HG03097 (cell line): ENCODE results near the gene CA9.

ENCODE experiments used
- ATAC-seq: cut with Tn5 transposase; IDR thresholded peaks from one replicate; pipeline ENCODE4 v1.9.1; 2021; ENCODE audit not compliant: unreplicated experiment, low FRiP score

Gene CA9

DNA sequence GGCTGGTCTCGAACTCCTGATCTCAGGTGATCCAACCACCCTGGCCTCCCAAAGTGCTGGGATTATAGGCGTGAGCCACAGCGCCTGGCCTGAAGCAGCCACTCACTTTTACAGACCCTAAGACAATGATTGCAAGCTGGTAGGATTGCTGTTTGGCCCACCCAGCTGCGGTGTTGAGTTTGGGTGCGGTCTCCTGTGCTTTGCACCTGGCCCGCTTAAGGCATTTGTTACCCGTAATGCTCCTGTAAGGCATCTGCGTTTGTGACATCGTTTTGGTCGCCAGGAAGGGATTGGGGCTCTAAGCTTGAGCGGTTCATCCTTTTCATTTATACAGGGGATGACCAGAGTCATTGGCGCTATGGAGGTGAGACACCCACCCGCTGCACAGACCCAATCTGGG lies 1.5 kb downstream of the CA9 start:
- ATAC-seq, result no peak

GRCh38 chr9:35675732-35676392 lies 2.1 kb downstream of the CA9 start:
- ATAC-seq, result no peak

DNA sequence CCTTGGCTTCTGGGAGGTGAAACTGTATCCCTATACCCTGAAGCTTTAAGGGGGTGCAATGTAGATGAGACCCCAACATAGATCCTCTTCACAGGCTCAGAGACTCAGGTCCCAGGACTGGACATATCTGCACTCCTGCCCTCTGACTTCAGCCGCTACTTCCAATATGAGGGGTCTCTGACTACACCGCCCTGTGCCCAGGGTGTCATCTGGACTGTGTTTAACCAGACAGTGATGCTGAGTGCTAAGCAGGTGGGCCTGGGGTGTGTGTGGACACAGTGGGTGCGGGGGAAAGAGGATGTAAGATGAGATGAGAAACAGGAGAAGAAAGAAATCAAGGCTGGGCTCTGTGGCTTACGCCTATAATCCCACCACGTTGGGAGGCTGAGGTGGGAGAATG lies 5.4 kb downstream of the CA9 start:
- no peak for ATAC-seq

GRCh38 chr9:35679766-35680330 lies 6.1 kb downstream of the CA9 start:
- no peak for ATAC-seq

DNA sequence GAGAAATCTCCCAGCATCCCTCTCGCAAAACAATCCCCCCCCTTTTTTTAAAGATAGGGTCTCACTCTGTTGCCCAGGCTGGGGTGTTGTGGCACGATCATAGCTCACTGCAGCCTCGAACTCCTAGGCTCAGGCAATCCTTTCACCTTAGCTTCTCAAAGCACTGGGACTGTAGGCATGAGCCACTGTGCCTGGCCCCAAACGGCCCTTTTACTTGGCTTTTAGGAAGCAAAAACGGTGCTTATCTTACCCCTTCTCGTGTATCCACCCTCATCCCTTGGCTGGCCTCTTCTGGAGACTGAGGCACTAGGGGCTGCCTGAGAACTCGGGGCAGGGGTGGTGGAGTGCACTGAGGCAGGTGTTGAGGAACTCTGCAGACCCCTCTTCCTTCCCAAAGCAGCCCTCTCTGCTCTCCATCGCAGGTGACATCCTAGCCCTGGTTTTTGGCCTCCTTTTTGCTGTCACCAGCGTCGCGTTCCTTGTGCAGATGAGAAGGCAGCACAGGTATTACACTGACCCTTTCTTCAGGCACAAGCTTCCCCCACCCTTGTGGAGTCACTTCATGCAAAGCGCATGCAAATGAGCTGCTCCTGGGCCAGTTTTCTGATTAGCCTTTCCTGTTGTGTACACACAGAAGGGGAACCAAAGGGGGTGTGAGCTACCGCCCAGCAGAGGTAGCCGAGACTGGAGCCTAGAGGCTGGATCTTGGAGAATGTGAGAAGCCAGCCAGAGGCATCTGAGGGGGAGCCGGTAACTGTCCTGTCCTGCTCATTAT lies 6.8 kb downstream of the CA9 start:
- ATAC-seq, result no peak

DNA sequence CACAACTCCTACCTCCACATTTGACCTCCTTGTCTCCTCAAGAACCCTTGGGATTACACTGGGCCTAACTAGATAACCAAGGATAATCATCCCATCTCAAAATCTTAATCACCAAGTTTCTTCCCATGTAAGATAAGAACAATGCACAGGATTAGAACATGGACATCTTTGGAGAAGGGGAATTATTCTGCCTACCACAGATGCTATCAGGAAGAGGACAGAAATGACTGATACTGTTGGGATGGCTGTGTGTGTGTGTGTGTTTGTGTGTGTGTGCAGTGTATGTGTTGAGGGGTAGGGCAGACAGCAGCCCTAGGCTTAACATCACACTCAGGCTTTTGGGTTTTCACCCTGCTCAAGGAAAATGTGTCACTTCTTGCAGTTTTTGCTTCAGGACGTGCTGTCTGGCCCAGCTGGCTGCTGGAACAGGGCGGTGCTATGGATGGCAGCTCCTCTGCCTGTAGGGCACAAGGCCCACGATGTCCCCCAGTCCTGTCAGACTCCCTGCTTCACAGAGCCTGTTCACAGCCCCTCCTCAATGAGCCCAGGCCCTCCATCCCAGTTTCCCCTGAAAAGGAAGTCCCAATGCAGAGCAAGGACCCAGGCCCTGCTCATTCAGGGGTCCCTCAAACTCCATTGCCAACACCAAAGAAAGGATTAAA lies 7.7 kb downstream of the CA9 start:
- no peak for ATAC-seq

DNA sequence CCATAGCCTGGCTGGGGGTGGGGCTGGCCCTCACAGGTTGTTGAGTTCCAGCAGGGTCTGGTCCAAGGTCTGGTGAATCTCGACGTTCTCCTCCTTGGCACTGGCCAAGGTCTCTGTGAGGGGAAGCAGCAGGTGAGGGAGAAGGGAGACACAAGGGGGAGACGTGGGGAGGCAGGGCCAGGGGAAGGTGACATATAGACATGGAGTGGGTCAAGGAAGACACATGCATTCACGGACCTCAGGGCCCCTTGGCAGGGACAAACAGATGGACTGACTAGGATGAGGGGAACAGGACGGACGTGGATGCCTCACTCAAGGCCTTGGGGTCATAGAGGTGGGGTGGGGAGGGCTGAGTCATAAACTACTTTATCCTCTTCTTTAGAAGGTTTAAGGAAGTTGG lies 8.3 kb downstream of the CA9 start:
- ATAC-seq, result no peak

GRCh38 chr9:35682520-35683315 lies 9.0 kb downstream of the CA9 start:
- no peak for ATAC-seq

GRCh38 chr9:35683323-35683722 lies 9.6 kb downstream of the CA9 start:
- no peak for ATAC-seq

- ATAC-seq, result no peak
These were observed 11.2 kb downstream of the CA9 start for GRCh38 chr9:35684921-35685320.

GRCh38 chr9:35685506-35685905 lies 11.8 kb downstream of the CA9 start:
- ATAC-seq, result no peak

DNA sequence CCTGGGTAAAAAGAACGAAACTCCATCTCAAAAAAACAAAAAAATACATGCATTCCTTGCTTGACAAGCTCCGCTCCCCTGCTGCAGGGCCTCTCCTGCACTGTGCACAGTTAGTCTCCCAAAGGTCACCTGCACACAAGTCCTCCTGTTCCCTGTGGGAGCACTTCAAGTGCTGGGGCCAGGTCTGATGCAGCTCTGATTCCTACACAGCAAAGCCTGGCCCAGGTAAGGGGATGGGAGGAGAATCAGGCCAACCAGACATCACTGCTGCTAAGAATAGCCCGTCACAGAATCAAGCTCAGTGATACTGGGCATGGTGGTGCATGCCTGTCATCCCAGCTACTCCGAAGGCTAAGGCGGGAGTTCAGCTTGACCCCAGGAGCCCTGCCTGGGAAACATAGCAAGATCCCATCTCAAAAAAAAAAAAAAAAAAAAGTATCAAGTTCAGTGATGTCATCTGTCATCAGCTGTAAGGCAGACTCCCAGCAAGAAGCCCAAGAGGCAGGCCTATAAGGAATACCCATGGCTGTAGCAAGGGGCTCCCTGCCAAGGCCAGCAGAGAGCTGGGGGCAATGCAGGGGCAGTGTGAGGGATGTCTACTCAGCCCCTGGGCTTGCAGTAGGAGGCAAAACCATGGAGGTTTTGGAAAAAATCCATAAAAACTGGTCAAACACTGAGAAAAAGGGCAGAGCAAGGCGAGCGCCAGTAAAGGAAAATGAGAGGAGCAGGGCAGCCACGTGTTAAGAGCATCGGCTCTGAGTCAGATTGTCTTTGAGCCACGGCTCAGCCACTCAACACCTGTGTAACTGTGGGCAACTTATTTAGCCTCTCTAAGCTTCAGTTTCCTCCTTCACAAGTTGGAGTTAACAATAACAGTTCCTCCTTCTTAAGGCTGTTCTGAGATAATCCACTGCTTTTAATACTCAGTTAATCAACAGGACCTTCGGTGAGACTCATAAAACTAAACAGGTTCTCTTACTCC lies 12.8 kb downstream of the CA9 start:
- no peak for ATAC-seq

DNA sequence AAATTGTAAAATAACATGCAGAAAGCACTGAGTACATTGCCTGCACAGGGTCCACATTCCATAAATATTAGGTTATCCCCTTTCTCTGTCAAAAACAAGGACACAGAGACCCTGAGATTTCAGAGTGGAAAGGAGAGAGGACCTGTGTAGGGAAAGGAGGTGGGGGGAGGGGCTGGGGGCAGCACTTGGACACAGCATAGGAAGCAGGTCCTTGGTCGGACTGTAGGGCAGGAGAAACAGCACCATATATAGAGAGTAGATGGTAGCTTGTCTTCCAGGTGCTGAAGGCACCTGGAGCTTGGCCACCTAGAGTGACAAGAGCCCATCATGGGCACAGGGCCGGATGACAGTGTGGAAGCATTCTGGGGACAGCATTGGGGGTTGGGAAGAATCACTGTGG lies 13.6 kb downstream of the CA9 start:
- ATAC-seq, result no peak

- no peak for ATAC-seq
These were observed 14.3 kb downstream of the CA9 start for GRCh38 chr9:35687972-35688557.

GRCh38 chr9:35688558-35689541 lies 15.1 kb downstream of the CA9 start:
- no peak for ATAC-seq

DNA sequence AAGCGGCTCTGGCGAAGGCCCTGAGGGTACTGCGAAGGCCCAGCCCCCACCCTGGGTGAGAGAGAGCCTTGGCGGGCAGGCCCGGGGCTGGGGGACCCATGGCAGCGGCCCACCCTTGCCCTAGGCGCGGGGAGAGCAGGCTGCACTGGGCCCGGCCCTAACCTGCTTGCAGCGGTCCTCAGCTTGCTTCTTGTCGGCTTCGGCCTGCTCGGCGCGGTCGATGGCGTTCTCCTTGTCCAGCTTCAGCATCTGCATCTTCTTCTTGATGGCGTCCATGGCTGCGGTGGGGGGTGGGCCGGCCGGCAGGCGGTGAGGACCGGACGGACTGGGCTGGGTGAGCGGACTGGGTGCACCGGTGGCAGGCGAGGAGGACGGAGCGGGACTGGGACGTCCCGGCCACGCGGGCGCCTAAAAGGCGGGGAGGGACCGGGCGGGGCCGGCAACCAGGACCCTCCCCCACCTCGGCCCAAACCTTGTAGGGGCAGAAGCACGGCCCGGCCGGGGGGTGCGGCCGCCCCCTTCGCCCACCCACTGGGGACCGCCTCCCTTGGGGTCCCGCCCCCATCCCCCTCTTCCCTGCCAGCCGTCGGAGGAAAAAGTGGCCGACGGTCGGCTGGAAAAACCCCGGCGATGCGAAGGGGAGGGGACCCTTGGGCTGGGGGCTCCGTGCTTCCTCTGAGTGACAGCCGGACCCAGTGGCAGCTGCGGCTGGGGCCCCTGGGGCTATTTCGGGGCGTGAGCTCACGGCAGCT lies 16.0 kb downstream of the CA9 start, which contains the start of gene TPM2:
Gene TPM2, minus strand, starts transcription at position 384 of the 752 bp plus-strand sequence. Its CDS starts 108 bp downstream, at position 276.
- no peak for ATAC-seq

- no peak for ATAC-seq
These were observed 16.5 kb downstream of the CA9 start for GRCh38 chr9:35690294-35690613.
